ENCODE measurements around the gene MACF1. TPM values are rescaled to one million over a fixed set of nuclear protein-coding genes. Genes with fewer than 3 reads are reported as not detected.
"Not testable (repeated sequence)": the region's sequence is repeated elsewhere in the genome, so short reads cannot be mapped to it uniquely, and the experiment has no call there.

The MACF1 gene
- total RNA-seq, 1 experiment from 2014 or later: 113 TPM

- DNase-seq (ENCODE audit: low read depth): no peak
These were observed 286.2 kb downstream of the MACF1 start for GRCh38 chr1:39490596-39491145.

GRCh38 chr1:39491146-39491921, 286.8 kb downstream of the MACF1 start, which contains the start of gene BMP8A:
Gene BMP8A, plus strand, starts transcription at chr1:39491636. Its CDS starts 356 bp downstream, at chr1:39491992.
- DNase-seq (ENCODE audit: low read depth): no peak

- DNase-seq (ENCODE audit: low read depth): not testable (repeated sequence)
These were observed 287.9 kb downstream of the MACF1 start for GRCh38 chr1:39492118-39493042.

- DNase-seq (ENCODE audit: low read depth): not testable (repeated sequence)
These were observed 288.7 kb downstream of the MACF1 start for GRCh38 chr1:39493043-39493810.

- no peak for DNase-seq (ENCODE audit: low read depth)
These were observed 290.3 kb downstream of the MACF1 start for GRCh38 chr1:39494671-39495410.

- not testable (repeated sequence) for DNase-seq (ENCODE audit: low read depth)
These were observed 292.0 kb downstream of the MACF1 start for GRCh38 chr1:39496520-39496919.

- DNase-seq (ENCODE audit: low read depth): no peak
These were observed 293.1 kb downstream of the MACF1 start for GRCh38 chr1:39497585-39497984.

- not testable (repeated sequence) for DNase-seq (ENCODE audit: low read depth)
These were observed 293.7 kb downstream of the MACF1 start for GRCh38 chr1:39498096-39498710.

- DNase-seq (ENCODE audit: low read depth): not testable (repeated sequence)
These were observed 294.3 kb downstream of the MACF1 start for GRCh38 chr1:39498821-39499220.

- DNase-seq (ENCODE audit: low read depth): no peak
These were observed 295.2 kb downstream of the MACF1 start for GRCh38 chr1:39499668-39500067.

GRCh38 chr1:39500862-39501389, 296.4 kb downstream of the MACF1 start:
- no peak for DNase-seq (ENCODE audit: low read depth)

GRCh38 chr1:39501666-39502065, 297.2 kb downstream of the MACF1 start:
- DNase-seq (ENCODE audit: low read depth): peak; percentile 84

- DNase-seq (ENCODE audit: low read depth): not testable (repeated sequence)
These were observed 299.9 kb downstream of the MACF1 start for GRCh38 chr1:39504436-39504835.

GRCh38 chr1:39505289-39505688, 300.8 kb downstream of the MACF1 start:
- no peak for DNase-seq (ENCODE audit: low read depth)

GRCh38 chr1:39507230-39507928, 302.9 kb downstream of the MACF1 start:
- no peak for DNase-seq (ENCODE audit: low read depth)

- DNase-seq (ENCODE audit: low read depth): no peak
These were observed 303.8 kb downstream of the MACF1 start for GRCh38 chr1:39508266-39508665.

- DNase-seq (ENCODE audit: low read depth): peak; percentile 83
These were observed 304.4 kb downstream of the MACF1 start for GRCh38 chr1:39508857-39509305.

- peak; percentile 79 for DNase-seq (ENCODE audit: low read depth)
These were observed 305.0 kb downstream of the MACF1 start for GRCh38 chr1:39509360-39510009.
